NAMALWA (cell line): Measurements from ENCODE around the gene PICK1.
"Not testable (repeated sequence)": the region's sequence is repeated elsewhere in the genome, so short reads cannot be mapped to it uniquely, and the experiment has no call there.

ENCODE experiments used
- DNase-seq: peaks from one replicate; pipeline ENCODE4 v3.0.0-alpha.2; 2015; ENCODE audit warnings: low spot score

Gene PICK1

DNA sequence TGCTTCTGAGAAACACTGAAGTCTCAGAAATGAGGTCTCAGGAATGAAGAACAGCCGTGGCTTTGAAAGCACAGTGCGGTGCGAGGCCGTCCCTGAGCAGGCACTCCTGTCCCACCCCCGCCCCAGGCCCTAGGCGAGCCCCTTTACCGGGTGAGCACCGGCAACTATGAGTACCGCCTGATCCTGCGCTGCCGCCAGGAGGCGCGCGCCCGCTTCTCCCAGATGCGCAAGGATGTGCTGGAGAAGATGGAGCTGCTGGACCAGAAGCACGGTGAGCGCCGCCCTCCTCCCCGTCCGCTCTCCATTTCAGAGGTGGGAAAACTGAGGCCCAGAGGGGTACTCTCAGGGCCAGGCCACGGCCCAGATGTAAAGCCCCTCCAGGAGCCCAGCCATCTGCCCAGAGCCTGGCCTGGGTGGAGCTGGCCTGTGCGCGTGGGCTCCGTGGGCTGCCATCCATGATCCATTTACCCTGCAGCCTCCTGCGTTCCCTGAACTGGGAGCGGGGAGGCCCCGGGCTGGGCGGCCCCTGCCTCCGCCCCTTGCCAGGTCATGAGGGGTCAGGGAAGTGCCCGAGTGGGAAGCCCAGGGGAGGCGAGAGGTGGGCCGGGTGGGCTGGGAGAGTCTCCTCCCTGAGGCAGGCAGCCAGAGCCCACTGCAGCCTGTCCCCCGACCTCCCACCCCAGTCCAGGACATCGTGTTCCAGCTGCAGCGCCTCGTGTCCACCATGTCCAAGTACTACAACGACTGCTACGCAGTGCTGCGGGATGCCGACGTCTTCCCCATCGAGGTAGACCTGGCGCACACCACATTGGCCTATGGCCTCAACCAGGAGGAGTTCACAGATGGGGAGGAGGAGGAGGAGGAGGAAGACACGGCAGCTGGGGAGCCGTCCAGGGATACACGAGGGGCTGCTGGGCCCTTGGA lies 17.2 kb downstream of the PICK1 start:
- no peak for DNase-seq

DNA sequence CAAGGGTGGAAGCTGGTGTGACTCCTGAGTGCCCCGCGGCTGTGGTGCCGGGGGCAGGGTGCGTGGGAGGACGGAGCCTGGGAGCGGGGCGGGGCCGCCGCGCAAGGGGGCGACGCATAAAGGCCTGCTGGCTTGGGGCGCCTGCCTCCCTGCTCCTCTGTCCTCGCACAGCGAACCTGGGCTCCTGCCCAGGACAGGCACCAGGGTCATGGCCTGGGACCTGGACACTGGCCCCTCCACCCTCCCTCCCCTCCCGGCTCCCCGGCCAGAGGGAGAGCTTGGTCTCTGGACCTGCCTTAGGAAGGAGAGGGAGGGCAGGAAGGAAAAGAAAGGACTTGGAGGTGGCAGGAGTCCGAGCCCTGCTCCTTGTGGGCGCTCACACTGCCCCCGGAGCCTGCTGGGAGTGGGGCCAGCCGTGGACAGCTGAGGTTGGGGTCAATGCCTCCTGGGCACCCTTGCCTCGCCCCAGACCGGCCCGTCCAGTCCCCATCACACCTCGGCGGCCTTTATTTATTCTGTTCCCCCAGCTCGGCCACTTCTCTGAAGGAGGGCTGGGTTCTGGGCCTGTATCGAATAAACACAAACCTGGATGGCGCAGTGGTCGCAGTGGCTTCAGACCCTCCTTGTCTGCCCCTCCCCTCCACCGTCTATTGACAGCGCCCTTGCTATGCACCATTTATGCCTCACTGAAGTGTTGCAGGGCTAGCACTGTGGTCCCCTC lies 18.1 kb downstream of the PICK1 start:
- no peak for DNase-seq

DNA sequence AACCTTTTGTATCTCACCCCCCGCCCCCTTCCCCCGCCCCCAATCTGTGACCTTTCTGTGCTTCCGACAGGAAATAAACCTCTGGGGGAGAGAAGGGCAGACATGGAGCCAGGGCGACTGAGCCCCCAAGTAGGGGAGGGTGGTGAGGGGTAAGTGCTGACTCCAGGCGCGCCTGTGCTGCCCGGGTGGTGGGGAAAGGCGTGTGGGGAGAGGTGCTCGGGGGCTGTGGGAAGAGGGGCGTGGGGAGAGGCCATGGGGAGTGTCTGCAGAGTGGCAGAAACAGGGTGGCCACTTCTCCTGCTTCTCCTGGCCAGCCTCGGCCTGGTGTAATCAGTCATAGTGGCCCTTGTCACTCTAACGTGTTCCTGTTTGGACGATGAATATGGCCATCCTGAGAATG lies 18.8 kb downstream of the PICK1 start:
- no peak for DNase-seq

DNA sequence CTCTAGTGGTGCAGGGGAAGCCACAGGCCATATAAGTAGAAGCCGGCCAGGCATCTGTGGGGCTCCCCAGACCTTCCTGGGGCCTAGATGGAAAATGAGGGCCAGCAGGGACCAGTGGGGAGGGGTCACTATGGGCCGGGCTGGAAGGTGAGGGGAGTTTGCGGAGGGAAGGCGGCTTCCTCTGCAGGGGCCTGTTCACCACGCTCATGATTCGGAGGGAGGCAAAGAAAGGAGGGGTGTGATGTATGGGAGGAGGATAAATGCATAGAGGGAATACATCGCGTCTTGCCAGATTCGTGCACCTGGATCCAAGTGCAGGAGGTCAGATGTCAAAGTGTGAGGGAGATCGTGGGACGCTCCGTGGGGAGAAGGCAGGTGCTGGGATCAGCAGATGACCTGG lies 19.9 kb downstream of the PICK1 start:
- no peak for DNase-seq

DNA sequence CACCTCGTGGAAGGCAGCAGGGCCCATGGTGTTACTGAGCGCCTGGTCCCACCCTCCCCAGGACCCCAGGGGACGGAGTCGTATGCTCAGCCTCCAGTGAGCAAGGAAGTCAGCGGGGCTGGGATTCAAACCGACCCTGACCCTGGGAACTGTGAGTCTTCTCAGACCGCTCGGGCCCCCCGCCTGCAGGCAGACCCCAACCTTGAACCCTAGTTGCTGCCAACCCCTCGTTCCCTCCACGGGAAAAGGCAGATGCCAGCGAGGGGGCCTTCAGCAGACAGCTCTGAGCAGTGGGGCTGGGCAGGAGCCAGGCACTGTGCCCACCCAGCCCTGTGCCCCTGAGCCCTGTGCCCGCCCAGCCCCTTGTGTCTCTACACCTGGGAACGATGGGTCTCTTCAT lies 20.4 kb downstream of the PICK1 start:
- DNase-seq = no peak

DNA sequence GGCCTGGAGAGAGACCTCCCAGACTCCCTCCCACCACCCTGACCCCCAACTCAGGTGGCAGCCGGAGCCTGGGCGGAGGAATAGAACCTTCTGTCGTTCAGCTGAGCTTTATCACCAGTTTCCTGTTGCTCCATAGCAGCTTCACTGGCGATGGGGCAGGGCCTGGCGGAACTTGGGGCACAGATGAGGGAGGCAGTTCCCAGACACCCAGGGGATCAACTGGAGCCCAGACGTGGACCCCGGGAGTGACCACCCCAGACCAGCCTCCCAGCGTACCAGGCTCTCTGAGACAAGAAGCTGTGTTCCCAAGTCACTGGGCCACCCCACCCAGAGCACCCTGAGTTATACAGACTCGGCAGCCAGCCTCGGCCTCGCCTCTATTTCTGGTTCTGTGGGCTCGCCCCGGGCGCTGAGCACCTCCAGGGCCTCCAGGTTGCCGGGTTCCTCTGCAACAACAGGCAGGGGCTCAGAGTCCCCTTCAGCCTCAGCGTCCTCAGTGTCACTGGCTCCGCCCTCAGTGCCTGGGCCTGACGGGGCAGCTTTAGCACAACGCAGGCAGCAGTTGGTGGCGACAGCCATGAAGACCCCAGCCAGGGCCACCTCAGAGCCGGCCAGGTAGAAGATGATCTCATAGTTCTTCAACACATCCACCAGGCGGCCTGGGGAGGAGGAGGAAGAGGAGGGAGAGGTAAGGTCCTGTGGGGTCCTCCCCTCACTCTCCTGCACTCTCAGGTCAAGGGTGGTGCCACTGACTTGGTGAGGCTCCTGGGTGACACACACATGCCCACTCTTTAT lies 21.0 kb downstream of the PICK1 start:
- DNase-seq = no peak

DNA sequence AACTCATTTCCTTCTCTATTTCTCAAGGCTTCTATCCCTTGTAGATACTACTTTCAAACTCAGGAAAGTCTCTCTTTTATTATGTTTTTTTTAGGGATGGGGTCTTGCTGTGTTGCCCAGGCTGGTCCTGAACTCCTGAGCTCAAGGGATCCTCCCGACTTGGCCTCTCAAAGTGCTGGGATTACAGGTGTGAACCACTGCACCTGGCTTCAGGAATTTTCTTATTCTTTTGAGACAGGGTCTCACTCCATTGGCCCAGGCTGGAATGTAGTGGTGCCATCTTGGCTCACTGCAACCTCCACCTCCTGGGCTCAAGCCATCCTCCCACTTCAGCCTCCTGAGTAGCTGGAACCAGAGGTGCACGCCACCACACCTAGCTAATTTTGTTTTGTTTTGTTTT lies 22.0 kb downstream of the PICK1 start:
- DNase-seq = not testable (repeated sequence)

DNA sequence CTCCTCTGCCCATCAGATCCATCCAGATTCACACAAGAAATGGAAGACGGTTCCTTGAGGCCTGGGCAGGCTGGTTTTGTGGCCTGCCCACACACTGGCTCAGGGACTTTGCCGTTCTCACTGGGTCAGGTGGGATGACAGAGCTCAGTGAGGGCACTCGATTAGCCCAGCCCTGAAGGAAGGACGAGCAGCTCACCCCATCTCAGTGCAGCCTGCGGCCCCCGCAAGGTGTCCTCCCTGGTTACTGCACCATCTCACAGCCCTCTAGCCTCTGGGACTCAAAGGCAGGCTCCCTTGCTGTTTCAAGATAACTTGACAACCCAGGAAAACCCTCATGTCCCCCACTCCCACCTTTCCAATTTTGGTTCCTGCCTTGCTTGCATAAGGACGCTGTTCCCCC lies 22.6 kb downstream of the PICK1 start:
- no peak for DNase-seq

DNA sequence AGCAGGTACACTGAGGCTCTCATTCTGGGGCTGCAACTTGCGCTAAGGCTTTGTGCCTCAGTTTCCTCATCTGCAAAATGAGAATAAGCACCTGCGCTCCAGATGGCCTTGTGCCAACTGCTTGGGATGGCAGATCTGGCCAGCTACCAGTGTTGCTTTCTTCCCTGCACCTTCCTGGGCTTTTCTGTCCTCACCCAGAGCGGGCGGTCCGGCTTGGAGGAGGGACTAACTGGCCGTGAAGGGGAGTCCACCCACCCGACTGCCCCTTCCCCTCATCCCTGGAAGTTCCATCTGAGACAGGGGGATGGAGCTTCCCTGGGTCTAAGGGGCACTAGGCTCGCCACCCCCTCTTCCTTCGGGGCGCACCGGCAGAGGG lies 23.3 kb downstream of the PICK1 start:
- no peak for DNase-seq

DNA sequence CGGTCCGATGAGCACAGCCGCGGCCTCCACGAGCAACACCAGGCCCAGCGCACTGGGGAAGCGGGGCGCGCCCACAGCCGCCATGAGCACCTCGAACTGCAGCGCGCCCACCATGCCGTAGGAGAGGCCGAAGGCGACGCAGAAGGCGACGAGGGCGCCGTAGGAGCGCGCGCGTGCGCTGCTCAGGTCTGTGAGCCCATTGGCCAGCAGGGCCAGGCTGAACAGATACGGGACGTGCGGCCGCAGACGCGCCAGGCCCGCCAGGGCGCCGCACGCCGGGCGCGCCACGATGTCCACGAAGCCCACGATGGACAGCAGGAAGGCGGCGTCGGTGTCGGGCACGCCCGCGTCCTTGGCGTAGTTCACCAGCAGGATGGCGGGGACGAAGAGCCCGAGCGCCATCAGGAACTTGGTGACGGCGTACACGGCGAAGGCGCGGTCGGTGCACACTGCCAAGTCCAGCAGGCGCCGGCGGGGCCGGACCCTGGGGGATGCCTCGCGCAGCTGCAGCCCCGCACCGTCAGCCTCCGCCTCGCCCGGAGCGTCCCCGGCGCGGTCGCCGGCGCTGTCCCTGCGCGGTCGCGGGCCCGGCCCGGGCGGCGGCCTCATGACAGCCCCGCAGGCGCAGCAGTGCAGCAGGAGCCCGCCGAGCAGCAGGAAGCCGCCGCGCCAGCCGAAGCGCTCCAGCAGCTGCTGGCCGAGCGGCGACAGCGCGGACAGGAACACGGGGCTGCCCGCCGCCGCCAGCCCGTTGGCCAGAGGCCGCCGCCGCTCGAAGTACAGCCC lies 23.8 kb downstream of the PICK1 start:
- no peak for DNase-seq

DNA sequence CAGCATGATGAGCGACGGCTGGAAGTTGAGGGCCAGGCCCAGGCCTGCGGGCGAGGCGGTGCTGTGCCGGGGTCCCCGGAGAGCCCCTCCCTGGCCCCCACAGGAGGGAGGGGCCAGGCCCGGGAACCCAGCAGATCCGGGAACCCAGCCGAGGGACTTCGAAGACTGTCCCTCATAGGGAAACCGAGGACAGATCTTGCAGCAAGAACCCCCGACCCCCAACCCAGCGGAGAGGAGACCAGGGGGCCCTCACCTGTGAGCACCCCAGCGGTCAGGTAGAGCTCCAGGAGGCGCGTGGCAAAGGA lies 24.4 kb downstream of the PICK1 start:
- DNase-seq = no peak

DNA sequence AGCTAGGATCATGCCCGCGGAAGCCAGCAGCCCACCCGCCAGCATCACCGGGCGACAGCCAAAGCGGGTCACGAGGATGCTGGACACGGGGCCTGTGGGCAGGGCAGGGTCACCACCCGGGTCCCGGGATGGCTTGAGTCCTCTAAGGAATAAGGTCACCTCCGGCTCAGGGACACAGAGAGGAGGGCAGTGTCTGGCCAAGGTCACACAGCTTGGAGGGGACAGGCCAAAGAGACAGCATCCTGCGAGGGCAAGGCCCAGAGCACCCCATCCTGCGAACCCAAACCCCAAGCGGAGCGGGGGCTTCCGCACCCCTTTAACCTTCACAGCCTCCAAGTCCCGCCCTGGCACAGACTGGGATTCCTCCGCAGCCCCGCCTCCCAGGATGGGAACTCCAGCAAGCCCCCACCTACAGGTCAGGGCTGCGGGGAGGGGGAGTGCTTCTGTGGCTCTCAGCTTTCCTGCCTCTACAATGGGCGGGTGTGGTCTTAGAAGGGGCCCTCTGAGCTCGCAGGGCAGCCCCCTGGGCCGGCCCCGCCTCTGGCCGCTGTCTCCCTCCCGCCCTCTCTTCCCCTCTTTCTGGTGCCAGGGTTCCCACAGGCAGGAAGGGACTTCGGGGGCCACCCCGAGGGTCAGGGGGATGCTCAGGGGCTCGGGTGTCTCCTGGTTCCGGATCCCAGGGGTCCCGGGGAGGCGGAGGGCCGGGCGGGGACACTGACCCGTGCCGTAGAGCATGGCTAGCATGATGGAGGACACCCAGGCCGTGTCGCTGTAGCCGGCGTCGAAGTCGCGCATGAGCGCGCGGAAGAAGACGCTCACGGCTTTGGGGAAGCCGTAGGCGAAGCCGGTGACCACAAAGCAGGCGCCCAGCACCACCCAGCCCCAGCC lies 25.0 kb downstream of the PICK1 start:
- DNase-seq = no peak

DNA sequence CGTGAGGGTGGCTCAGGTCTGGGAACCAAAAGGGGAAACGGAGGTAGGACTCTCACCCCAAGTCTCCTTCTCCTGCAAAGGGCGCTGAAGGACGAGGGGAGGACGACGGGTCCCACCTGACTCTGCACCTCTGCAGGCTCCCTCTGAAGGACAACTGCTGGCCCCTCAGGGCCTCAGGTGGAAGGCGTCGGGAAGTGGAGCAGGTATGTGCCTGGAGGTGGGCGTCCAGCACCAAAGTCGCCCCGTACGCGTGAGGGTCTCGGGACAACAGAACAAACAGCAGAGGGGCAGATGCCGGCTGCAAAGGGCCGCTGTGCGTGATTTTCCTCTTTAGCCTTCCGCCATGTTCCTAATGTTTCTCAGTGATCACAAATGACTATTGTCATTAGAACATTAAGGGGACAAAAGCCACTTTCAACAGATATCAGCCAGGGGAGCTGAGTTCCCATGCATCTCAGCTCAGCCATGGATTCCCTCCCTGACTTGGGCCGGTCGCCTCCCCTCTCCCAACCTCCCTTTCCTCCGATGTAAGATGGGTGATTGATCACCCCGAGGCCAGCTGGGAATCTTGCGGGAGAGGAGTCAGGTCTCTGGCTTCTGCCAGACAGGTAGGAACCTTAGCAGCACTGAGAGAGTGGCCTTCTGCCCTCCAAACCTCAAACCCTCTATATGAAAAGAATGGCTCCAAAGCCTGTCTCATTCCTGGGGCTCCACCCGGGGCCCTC lies 25.9 kb downstream of the PICK1 start:
- DNase-seq = no peak

DNA sequence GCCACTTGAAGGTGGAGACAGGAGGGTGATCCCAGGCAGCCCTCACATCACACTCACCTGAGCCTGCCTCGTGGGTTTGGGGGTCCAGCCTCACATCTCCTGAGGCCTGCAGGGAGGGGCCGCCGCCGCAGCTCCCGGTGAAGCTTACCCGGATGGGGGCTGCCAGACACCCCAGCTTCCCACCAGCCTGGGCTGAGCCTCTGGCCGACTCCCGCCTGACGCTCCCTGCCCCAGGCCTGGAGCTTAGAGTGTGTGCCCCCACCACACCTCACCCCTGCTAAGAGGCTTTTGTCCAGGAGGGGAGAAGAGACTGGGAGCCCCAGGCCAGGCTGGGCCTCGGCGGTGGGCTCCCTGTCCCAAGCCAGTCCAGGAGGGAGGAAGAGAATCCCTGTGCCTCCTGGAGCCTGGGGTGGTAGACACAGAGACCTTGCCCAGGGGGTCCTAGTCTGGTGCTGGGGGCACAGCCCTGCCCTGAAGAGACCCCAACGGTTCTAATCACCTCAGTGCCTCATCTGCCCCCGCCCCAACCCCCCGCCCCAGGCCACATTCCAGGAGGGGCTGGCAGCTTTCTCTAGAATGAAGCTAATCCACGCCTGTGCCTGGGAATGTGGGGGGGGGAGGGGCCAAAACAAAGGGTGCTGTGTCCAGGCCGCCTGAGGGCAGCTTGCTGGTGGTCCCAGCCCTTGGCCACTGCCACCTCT lies 26.9 kb downstream of the PICK1 start, which contains the start of gene SLC16A8:
Gene SLC16A8, minus strand, starts transcription at position 254 of the 701 bp plus-strand sequence. CDS start 1,311 bp downstream, outside the sequence.
- no peak for DNase-seq

DNA sequence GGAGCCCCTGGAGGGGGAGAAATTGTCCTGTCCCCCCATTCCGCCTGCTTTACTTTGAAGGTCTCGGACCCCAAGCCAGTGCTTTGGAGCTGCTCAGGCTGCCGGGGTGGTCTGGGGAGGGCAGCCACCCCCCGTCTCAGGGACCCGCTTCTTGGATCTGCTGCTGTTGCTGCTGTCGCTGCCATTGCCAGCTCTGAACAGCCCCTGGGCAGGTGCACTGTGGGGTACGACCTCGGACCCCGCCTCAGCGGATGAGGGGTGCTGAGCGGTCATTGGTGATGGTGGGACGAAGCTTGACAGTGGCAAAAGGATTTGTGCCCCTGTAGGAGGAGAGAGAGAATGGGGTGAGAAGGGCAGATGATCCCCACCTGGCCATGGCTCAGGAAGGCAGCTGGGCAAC lies 27.9 kb downstream of the PICK1 start:
- DNase-seq = no peak

DNA sequence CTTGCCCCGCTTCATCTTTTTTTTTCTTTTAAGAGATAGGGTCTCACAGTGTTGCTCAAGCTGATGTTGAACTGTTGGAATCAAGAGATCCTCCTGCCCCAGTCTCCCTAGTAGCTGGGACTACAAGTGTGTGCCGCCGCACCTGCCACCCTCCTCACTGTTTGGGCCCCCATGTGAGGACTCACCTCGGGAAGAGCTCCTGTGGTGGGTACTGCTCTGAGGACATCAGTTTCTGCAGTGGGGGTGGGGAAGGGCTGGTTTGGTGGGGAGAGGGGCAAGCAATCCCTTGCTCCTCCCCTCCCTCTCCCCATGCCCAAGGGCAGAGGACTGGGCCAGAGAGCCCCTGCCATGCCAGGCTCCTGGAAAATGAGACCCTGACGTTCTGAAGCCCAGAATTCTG lies 28.3 kb downstream of the PICK1 start:
- no peak for DNase-seq

DNA sequence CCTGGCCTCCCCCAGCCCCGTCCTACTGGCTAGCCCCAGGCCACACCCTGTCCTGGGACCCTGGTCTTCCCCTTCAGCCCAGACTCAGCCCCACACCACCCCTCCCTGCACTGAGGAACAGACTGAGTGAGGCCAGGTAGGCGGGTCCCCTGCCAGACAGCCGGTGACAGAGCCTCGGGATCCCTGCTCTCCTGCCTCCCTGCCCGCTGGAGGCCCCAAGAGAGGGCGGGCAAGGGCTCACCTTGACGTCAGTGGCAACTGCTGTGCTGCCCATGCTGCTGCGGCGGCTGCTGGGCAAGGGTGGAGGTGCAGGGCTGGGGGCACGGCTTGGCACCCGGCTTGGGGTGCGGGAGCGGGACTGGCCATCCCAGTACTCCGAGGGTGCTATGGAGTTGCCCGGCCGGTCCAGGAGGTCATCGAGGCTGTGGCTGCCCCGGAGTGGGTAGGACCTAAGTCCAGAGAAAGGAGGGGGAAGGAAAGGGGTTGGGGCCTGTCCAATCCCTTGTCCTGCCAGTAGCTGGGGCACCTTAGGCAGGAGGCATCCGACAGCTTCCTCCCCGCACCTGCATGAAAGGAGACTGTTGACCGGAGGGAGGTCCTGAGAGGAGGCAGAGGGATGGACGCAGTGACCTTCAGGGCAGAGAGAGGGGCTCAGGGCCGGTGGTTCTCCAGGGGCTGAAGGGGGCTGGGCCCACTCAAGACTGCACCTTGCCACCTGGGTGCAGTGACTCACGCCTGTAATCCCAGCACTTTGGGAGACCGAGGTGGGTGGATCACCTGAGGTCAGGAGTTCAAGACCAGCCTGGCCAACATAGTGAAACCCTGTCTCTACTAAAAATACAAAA lies 29.0 kb downstream of the PICK1 start:
- DNase-seq = no peak

DNA sequence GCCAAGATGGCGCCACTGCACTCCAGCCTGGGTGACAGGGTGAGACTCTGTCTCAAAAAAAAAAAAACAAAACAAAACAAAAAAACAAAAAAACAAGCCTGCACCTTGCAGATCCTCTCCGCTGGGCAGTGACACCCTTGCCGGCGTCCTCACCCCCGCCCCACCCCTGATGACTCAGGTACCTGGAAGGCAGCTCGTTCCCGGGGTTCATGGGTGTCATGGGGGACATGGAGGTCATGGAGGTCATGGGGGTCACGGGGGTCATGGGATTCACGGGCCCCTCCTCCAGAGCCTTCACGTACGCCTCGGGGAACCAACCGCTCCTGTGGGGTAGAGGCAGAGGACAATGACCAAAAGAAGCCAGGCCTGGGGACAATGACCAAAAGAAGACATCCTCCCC lies 29.7 kb downstream of the PICK1 start:
- DNase-seq = no peak

DNA sequence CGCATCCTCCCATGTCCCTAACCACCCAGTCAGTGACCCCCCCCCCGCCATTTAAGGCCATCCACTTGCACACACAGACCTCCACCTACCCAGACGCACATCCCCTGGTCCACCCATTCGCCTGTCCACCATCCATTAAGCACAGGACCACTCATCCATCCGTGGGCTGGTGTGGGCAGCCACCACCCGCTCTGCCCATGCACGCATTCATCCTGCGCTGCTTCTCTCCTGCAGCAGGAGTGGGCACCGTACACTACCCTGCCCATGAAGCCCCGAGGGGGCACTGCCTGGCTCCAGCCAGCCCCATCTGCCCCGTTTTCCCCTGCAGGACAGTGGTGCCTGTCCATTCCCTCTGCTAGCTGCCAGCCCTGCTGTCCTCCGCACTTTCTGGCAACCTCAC lies 30.7 kb downstream of the PICK1 start:
- DNase-seq = no peak
